ENCODE data around the gene SARS1. TPM values are rescaled to one million over a fixed set of nuclear protein-coding genes. Genes with fewer than 3 reads are reported as not detected.

SARS1 gene
- total and polyA plus RNA-seq, 2 of the 8 experiments (the other 6 are each of a cell fraction or from before 2014, with no cell fraction given) = 83.1 to 146 TPM

DNA sequence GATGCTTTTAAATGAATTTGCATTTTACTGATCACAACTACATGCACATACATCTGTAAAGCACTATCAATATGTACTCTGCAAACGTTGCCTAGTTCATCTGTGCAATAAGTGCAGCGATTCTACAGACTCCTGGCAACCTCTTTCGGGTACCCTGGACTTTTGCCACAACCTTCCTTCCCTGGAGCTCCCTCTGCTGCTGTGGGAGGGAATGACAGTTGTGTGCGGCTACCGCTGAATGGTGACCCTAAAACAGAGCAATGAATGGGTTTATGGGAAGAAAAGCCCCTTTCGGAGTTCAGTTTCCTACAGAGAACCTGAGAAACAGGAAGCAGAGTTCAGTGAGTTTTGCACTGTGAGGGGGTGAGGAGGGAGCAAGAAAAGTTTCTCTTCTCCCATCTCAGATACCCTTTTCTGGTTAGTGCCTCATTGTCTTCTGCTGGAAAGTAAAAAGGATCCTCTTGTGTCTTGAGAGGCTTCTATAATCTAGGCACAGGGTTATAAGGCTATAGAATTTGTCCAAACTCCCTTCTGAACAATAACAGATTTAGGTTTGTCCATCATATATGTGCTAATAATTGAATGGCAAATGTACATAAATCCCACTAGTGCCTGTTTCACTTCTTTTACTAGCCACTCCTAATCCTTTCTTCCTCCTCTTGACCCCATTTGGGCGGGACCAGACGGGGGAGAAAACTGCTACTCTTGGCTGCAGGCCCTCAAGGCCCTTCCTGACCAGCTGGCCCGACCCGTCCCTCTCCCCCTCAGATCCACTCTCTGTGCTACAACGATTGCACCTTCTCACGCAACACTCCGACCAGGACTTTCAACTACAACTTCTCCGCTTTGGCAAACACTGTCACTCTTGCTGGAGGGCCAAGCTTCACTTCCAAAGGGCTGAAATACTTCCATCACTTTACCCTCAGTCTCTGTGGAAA is 19.8 kb upstream of the SARS1 start:
- no peak overlapping the region for H2BK12ac ChIP-seq (ENCODE audit: low read depth, low read length)
- H4K5ac ChIP-seq (ENCODE audit: insufficient read length, low read depth, low read length) = no peak overlapping the region
- no peaks in the 10 kb centered on the region for H3K79me2 ChIP-seq (ENCODE audit: control insufficient read depth in 1 of 2, insufficient read depth in 2 of 2, low read length in 2 of 2)
- no peaks in the 10 kb centered on the region for H3K36me3 ChIP-seq (ENCODE audit: control insufficient read depth in 2 of 4, insufficient read depth in 4 of 4, low read length in 3 of 4)
- no peak overlapping the region for H3K27ac ChIP-seq (ENCODE audit: low read depth, low read length)
- WGBS, 2 experiments (ENCODE audit: extremely low coverage in 1 of 2, insufficient coverage in 1 of 2, insufficient read length in 1 of 2, insufficient replicate concordance in 2 of 2, low coverage in 1 of 2, low lambda C conversion rate in 2 of 2, missing lambda C conversion rate in 1 of 2) = 60% methylated on average over 14 of the region's 14 CpGs; no CpG with 5 or more reads in 1 of the 2 experiments
- FAIRE-seq (no peak), DNase-seq (ENCODE audit: low read depth in 1 of 2, low spot score in 2 of 2) (peak in 1 of 2 experiments; percentile 92)
- H2BK15ac ChIP-seq (ENCODE audit: low read length) = no peak overlapping the region; the same call in 1 of the 2 replicates
- H3K23me2 ChIP-seq (ENCODE audit: low read depth, low read length) = no peaks in the 10 kb centered on the region
- peak overlapping the region; percentile 26; the same call in 1 of the 2 replicates for H2BK5ac ChIP-seq (ENCODE audit: low read depth, low read length)
- no peak overlapping the region for H4K91ac ChIP-seq (replicated peaks; ENCODE audit: insufficient read length, low read length)
- H3K4me2 ChIP-seq (ENCODE audit: insufficient read depth in 1 of 2, low read depth in 2 of 2, low read length in 2 of 2) = no peak overlapping the region
- no peak overlapping the region for H3K14ac ChIP-seq (ENCODE audit: insufficient read length)
- H3K4ac ChIP-seq (replicated peaks; ENCODE audit: insufficient read length, low read depth, low read length) = no peak overlapping the region
- no peak overlapping the region for H4K8ac ChIP-seq (ENCODE audit: extremely low read depth, insufficient read depth, low read length)
- H2BK120ac ChIP-seq (replicated peaks; ENCODE audit: low read depth, low read length) = no peak overlapping the region
- H3K23ac ChIP-seq (ENCODE audit: insufficient read length) = no peak overlapping the region
- CTCF ChIA-PET (ENCODE audit: partially characterized antibody) = interaction anchor here (0.5 to 32.0 kb wide), 28 partner anchors 8 to 216 kb away, joined by 3 to 651 read pairs (median 4); partner anchors contain the start of genes CELSR2 and ELAPOR1
- no peak overlapping the region for H3K18ac ChIP-seq (ENCODE audit: extremely low read depth, low read length)
- H3K9me3 ChIP-seq (ENCODE audit: insufficient read depth in 2 of 2, low read depth in 1 of 2, low read length in 1 of 2) = no peaks in the 10 kb centered on the region
- no peaks in the 10 kb centered on the region for H4K20me1 ChIP-seq (replicated peaks in 1 of 2; ENCODE audit: control insufficient read depth in 1 of 2, insufficient read depth in 2 of 2, low read length in 2 of 2)
- H3K56ac ChIP-seq (replicated peaks; ENCODE audit: insufficient read length, low read depth, low read length) = no peak overlapping the region
- no peaks in the 10 kb centered on the region for H3K27me3 ChIP-seq (replicated peaks in 1 of 4; ENCODE audit: control insufficient read depth in 3 of 4, extremely low read depth in 1 of 4, insufficient read depth in 3 of 4, low read length in 3 of 4)
- peaks cover 0 to 2% (median 0%) of the 10 kb centered on the region in 4 experiments; a peak in 1 of 7 replicates for H3K4me1 ChIP-seq (replicated peaks in 1 of 4; ENCODE audit: control insufficient read depth in 3 of 4, insufficient read depth in 4 of 4, low read length in 3 of 4)
- no peak overlapping the region for H2BK20ac ChIP-seq (ENCODE audit: low read length)
- H3K79me1 ChIP-seq (ENCODE audit: low read depth, low read length) = no peaks in the 10 kb centered on the region
- no peak overlapping the region for H2AK5ac ChIP-seq (ENCODE audit: low read depth, low read length)
- no peak overlapping the region; the same call in 1 of the 2 replicates for H2AFZ ChIP-seq (ENCODE audit: low read length)
- no peak overlapping the region for H3K4me3 ChIP-seq (ENCODE audit: extremely low read depth in 1 of 4, insufficient read depth in 2 of 4, low read depth in 3 of 4, low read length in 4 of 4)
- POLR2A ChIA-PET (ENCODE audit: partially characterized antibody) = interaction anchor here (0.9 to 2.2 kb wide), 5 partner anchors 13 to 94 kb away, joined by 3 to 6 read pairs (median 3); no protein-coding TSS in a partner anchor
- no peak overlapping the region for H3K9ac ChIP-seq (replicated peaks in 1 of 4; ENCODE audit: extremely low read depth in 1 of 4, low read depth in 3 of 4, low read length in 3 of 4)
- TF ChIP-seq, protein P1, sequence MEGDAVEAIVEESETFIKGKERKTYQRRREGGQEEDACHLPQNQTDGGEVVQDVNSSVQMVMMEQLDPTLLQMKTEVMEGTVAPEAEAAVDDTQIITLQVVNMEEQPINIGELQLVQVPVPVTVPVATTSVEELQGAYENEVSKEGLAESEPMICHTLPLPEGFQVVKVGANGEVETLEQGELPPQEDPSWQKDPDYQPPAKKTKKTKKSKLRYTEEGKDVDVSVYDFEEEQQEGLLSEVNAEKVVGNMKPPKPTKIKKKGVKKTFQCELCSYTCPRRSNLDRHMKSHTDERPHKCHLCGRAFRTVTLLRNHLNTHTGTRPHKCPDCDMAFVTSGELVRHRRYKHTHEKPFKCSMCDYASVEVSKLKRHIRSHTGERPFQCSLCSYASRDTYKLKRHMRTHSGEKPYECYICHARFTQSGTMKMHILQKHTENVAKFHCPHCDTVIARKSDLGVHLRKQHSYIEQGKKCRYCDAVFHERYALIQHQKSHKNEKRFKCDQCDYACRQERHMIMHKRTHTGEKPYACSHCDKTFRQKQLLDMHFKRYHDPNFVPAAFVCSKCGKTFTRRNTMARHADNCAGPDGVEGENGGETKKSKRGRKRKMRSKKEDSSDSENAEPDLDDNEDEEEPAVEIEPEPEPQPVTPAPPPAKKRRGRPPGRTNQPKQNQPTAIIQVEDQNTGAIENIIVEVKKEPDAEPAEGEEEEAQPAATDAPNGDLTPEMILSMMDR (IDR thresholded peaks at IDR 0.05; ENCODE audit: control extremely low read depth in 1 of 3, insufficient read depth in 1 of 3, low read depth in 1 of 3, low read length in 3 of 3) = peak; percentile 79 to 87 (median 84)
- TF ChIP-seq EP300 (IDR thresholded peaks at IDR 0.05; ENCODE audit: borderline replicate concordance in 1 of 2, low read depth in 2 of 2, low read length in 2 of 2) (no peak), BACH1 (IDR thresholded peaks at IDR 0.05; ENCODE audit: low read length) (peak; percentile 70), HDAC2 (IDR thresholded peaks at IDR 0.05; ENCODE audit: borderline replicate concordance in 1 of 2, low read depth in 2 of 2, low read length in 2 of 2) (peak in 1 of 2 experiments; percentile 74; a peak in 1 of 4 replicates), RAD21 (IDR thresholded peaks at IDR 0.05 in 1 of 2, conservative IDR thresholded peaks at IDR 0.05 in 1 of 2; ENCODE audit: low read depth in 2 of 2, low read length in 2 of 2) (peak; percentile 74 to 84), EZH2 (IDR thresholded peaks at IDR 0.05; ENCODE audit: low read depth, low read length, severe bottlenecking) (no peak)
